Fibroblast of pulmonary artery (primary cell): Measurements from ENCODE around the gene OGDH.

Experiments
- DNase-seq: peaks from one replicate; pipeline ENCODE4 v3.0.0-alpha.2; 2010; ENCODE audit warnings: low read depth
- H3K4me3 ChIP-seq: replicated peaks from 2 replicates; pipeline ENCODE4 v1.5.1; 2011; ENCODE audit warnings: low read depth, mild to moderate bottlenecking, control low read depth, low read length, moderate library complexity
- TF ChIP-seq, protein P1 (sequence below): IDR thresholded peaks from 2 replicates; pipeline ENCODE4 v1.5.1; 2011; ENCODE audit warnings: mild to moderate bottlenecking, control low read depth, low read length, inconsistent platforms; ENCODE audit errors: missing control alignments

OGDH gene

DNA sequence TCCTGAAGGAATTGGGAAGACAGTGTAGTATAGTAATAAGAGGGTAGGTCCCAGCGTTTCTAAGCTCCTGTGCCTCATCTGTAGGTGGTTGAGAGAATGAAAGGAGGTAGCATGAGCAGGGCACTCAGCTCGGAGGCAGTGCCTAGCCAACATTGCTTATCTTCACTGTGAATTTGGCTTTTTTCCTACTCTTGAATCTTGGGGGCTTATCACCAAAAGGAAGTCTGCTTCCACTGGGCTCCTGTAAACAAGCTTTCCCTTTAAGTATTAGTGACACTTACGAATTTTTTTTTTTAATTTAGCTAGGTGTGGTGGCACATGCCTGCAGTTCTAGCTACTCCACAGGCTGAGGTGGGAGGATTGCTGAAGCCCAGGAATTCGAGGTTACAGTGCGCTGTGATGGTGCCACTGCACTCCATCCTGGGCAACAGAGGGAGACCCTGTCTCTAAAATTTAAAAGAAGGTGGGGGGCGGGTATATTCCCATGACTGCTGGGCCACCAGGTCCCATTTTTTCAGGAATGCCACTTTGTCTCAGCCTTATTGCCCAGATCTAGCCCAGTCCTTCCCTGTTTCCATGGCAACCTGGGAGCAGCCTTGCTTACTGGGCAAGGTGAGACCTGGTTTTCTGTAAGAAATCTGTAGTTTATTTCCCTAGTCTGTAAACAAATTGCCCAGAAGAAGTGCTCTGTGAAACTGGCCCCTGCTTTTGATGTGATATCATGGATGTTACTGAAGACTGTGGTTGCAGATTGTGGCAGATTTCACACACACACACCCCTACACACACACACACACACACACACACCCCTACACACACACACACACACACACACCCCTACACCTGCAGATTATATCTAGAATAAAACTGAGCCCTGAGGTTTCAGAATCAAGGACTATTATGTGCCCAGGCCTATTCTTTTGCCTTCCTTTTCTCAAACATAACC, 19.4 kb downstream of the OGDH start:
- no peak for DNase-seq
- TF ChIP-seq, protein P1, sequence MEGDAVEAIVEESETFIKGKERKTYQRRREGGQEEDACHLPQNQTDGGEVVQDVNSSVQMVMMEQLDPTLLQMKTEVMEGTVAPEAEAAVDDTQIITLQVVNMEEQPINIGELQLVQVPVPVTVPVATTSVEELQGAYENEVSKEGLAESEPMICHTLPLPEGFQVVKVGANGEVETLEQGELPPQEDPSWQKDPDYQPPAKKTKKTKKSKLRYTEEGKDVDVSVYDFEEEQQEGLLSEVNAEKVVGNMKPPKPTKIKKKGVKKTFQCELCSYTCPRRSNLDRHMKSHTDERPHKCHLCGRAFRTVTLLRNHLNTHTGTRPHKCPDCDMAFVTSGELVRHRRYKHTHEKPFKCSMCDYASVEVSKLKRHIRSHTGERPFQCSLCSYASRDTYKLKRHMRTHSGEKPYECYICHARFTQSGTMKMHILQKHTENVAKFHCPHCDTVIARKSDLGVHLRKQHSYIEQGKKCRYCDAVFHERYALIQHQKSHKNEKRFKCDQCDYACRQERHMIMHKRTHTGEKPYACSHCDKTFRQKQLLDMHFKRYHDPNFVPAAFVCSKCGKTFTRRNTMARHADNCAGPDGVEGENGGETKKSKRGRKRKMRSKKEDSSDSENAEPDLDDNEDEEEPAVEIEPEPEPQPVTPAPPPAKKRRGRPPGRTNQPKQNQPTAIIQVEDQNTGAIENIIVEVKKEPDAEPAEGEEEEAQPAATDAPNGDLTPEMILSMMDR, result no peak
- no peak overlapping the region for H3K4me3 ChIP-seq

DNA sequence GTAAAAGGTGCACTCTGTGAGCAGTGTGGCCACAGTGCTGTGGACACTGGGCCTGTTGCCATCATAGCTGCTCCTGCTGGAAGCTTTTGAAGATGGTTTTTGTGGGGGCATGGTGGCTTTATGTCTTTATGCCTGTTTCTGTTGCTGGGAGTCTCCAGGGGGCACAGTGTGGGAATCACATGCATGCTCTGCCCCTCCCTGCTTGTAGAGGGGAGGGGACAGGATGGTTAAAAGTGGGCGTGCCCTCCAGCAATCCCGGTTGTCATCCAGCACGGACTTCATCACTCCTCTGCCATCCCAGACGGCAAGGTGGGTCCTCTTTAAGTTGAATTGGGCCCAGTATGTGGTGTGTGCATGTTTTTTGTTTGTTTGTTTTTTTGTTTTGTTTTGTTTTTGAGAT, 20.2 kb downstream of the OGDH start:
- TF ChIP-seq, protein P1, result no peak
- no peak overlapping the region for H3K4me3 ChIP-seq
- no peak for DNase-seq

DNA sequence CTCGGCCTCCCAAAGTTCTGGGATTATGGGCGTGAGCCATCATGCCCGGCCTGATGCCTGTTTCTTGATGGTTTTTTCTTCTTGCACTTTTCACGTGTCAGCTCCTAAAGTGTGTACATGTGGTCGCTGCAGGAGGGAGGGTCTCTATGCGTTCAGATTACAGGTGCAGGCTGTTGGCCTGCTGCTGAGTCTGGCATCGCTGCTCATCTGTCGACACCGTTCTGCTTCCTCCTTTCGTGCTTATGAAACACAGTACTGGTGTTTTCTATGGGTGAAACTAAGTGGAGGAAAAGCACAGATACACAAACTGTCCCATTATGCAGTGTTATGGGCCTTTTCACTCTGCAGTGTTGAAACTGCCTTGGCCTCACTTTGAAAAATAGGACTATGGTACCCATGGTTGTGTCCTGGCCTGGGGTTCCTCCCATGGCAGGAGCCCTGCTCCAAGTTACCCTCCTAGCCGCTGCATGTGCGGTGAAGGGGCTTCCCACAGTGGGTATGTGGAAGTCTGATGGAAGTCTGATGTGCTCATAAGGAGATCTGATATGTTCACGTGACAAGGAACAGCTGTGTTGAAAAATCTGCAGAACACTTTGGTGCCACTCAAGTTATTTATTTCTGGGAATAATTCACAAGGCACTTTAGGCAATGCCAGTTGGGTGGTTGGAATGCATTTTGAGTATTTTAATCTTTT, 23.5 kb downstream of the OGDH start:
- no peak for DNase-seq
- TF ChIP-seq, protein P1, result no peak

DNA sequence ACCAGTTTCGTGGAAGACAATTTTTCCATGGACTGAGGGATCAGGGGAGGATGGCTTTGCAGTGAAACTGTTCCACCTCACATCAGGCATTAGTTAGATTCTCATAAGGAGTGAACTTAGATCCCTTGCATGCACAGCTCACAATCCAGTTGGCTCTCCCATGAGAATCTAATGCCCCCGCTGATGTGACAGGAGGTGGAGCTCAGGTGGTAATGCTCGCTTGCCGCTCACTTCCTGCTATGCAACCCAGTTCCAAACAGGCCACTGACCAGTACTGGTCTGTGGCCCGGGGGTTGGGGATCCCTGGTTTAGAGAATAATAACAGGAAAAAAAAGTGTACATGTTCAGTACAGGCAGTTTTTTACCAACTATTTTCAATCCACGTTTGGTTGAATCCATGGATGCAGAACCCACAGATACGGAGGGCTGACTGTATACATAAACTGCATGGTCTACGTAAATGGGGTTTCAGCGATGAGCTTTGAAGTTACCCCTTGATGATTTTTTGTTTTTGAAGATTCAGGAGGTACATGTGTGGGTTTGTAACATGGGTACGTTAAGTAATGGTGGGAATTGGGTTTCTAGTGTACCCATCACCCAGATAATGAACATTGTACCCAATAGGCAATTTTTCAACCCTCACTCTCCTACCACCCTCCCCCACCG, 24.5 kb downstream of the OGDH start:
- no peak overlapping the region for H3K4me3 ChIP-seq
- TF ChIP-seq, protein P1, result no peak
- no peak for DNase-seq

More for the DNA sequence above, 23.5 kb downstream of the OGDH start:
- H3K4me3 ChIP-seq, result no peak overlapping the region

DNA sequence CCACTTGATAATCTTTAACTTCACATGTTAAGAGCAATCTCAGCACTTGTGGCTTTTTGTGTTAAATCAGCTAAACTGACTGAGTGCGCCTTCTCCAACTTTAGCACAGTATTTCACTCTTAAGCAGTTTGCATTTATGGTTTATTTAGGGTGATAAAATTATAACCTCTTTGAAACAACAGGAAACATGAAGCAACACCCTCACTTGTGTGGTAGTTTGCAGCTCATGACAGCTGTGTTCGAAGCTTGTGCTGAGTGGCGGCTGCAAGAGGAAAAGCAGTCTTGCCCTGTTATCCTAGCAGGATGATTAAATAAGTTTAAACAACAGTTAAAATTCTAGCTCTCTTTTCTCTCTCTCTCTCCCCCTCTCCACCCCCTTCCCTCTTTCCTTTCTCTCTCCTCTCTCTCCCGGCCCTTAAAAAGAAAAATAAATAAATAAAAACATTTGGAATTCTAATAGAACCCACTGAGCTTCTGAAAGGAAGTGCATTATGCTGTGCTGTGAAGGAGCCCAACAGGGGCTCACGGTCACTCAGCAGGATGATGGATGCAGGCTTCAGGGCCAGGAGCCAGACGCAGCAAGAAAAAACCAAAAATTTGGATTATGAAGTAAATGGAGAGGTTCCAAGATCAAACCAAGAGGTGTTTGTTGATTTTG, 25.2 kb downstream of the OGDH start:
- DNase-seq, result peak; percentile 54
- TF ChIP-seq, protein P1, result no peak
- H3K4me3 ChIP-seq, result no peak overlapping the region

DNA sequence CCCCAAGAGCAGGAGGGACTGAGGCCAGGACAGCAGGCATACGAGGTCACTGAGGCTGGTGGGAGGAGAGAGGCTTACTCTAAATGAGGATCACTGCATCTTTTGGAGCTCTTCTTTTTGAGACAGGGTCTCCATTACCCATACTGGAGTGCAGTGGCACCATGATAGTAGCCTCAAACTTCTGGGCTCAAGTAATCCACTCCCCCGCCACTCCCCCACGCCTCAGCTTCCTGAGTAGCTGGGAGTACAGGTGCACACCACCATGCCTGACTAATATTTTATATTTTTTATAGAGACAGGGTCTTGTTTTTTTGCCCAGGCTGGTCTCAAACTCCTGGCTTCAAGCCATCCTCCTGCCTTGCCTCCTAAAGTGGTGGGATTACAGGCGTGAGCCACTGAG, 25.8 kb downstream of the OGDH start:
- no peak overlapping the region for H3K4me3 ChIP-seq
- TF ChIP-seq, protein P1, result no peak
- no peak for DNase-seq
